Activated naive CD8-positive, alpha-beta T cell (primary cell): Measurements from ENCODE around the gene MRPL4.
A peak's percentile ranks its signal among the peaks of the same experiment; 100 is the strongest.

Experiments used
- H3K27ac Mint-ChIP-seq: one replicate; pipeline ENCODE4 v1.8.0; 2021; ENCODE audit warnings: mixed read lengths
- H3K27me3 Mint-ChIP-seq: one replicate; pipeline ENCODE4 v1.8.0; 2021; ENCODE audit warnings: mixed read lengths
- H3K36me3 Mint-ChIP-seq: one replicate; pipeline ENCODE4 v1.8.0; 2021; ENCODE audit warnings: mixed read lengths
- H3K4me1 Mint-ChIP-seq: one replicate; pipeline ENCODE4 v1.8.0; 2021; ENCODE audit warnings: low read depth, mixed read lengths
- H3K4me3 Mint-ChIP-seq: one replicate; pipeline ENCODE4 v1.8.0; 2021; ENCODE audit warnings: mild to moderate bottlenecking, mixed read lengths
- H3K9me3 Mint-ChIP-seq: one replicate; pipeline ENCODE4 v1.8.0; 2021; ENCODE audit warnings: low read depth, mixed read lengths

MRPL4 gene

DNA sequence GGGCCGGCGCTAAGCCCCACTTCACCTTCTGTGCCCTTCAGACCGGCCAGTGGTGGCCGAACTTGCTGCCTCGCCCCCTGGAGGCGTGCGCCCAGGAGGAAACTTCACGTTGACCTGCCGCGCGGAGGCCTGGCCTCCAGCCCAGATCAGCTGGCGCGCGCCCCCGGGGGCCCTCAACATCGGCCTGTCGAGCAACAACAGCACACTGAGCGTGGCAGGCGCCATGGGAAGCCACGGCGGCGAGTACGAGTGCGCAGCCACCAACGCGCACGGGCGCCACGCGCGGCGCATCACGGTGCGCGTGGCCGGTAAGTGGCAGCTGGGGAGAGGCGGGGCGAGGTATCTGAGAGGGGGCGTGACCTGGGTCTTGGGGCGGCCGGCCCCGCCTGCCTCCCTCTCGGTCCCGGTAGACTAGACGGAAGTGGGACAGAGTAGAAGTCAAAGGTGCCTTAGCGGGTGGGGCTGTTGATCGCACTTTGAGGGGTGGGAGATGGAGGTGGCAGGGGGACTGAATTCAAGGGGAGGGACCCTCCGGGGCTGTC is 43.4 kb downstream of the MRPL4 start:
- Mint-ChIP-seq H3K4me1 (peaks cover 34% of the 10 kb centered on the region), H3K36me3 (no peaks in the 10 kb centered on the region), H3K27me3 (peaks cover 11% of the 10 kb centered on the region), H3K9me3 (no peaks in the 10 kb centered on the region), H3K4me3 (peak overlapping the region; percentile 81), H3K27ac (no peak overlapping the region)

DNA sequence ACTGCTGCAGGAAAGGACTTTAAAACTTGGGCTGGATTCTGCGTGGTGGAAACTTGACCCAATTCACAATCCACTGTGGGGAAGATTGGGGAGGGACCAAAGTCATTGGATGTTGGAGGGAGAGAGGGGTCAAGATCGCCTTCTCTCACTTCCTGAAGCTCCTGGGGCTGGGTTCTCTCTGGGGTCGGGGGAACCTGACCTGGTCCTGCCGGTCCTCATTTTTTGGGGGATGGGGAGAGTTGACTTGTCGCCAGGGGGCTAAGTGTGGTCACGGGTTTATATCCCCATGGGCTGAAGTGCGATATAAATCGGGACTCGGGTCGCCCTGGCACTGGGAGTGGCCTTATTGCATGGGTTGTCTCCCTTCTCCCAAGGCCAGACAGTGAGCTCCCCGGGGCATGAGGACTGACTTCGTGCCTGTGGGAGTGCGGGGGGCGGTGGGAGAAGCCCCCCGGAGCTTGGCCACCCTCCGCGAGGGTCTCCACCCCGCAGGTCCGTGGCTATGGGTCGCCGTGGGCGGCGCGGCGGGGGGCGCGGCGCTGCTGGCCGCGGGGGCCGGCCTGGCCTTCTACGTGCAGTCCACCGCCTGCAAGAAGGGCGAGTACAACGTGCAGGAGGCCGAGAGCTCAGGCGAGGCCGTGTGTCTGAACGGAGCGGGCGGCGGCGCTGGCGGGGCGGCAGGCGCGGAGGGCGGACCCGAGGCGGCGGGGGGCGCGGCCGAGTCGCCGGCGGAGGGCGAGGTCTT is 44.0 kb downstream of the MRPL4 start:
- H3K4me3 Mint-ChIP-seq = peak overlapping the region; percentile 81
- peaks cover 10% of the 10 kb centered on the region for H3K27me3 Mint-ChIP-seq
- H3K36me3 Mint-ChIP-seq = no peaks in the 10 kb centered on the region
- H3K4me1 Mint-ChIP-seq = peaks cover 30% of the 10 kb centered on the region
- no peaks in the 10 kb centered on the region for H3K9me3 Mint-ChIP-seq
- H3K27ac Mint-ChIP-seq = no peak overlapping the region

GRCh38 chr19:10299545-10300458 is 47.8 kb downstream of the MRPL4 start:
- Mint-ChIP-seq H3K9me3 (no peaks in the 10 kb centered on the region), H3K27ac (no peak overlapping the region), H3K4me3 (no peak overlapping the region), H3K27me3 (peaks cover 5% of the 10 kb centered on the region), H3K4me1 (peaks cover 10% of the 10 kb centered on the region), H3K36me3 (no peaks in the 10 kb centered on the region)

GRCh38 chr19:10305139-10305806 is 53.3 kb downstream of the MRPL4 start:
- Mint-ChIP-seq H3K4me3 (no peak overlapping the region), H3K36me3 (no peaks in the 10 kb centered on the region), H3K27me3 (no peaks in the 10 kb centered on the region), H3K27ac (no peak overlapping the region), H3K4me1 (peaks cover 4% of the 10 kb centered on the region), H3K9me3 (no peaks in the 10 kb centered on the region)

GRCh38 chr19:10306327-10306726 is 54.3 kb downstream of the MRPL4 start:
- Mint-ChIP-seq H3K9me3 (no peaks in the 10 kb centered on the region), H3K4me1 (peaks cover 4% of the 10 kb centered on the region), H3K27me3 (no peaks in the 10 kb centered on the region)

GRCh38 chr19:10309423-10309822 is 57.4 kb downstream of the MRPL4 start, which contains the start of gene ZGLP1:
ZGLP1 (minus strand) TSS chr19:10309815.
- H3K27ac Mint-ChIP-seq = no peak within 1 kb of the TSS
- H3K36me3 Mint-ChIP-seq = no peaks in the 10 kb centered on the region
- H3K4me1 Mint-ChIP-seq = peaks cover 3% of the 10 kb centered on the region
- no peak within 1 kb of the TSS for H3K4me3 Mint-ChIP-seq
- H3K27me3 Mint-ChIP-seq = no peaks in the 10 kb centered on the region
- no peaks in the 10 kb centered on the region for H3K9me3 Mint-ChIP-seq

More at GRCh38 chr19:10306327-10306726, 54.3 kb downstream of the MRPL4 start:
- H3K36me3 Mint-ChIP-seq = no peaks in the 10 kb centered on the region
- H3K4me3 Mint-ChIP-seq = no peak overlapping the region
- H3K27ac Mint-ChIP-seq = no peak overlapping the region
